HEK293 (cell line): ENCODE measurements around the gene GPR21.

Experiments
- SALL2 ChIP-seq: fragments of 450-650 bp; formaldehyde crosslinking; IDR thresholded peaks from 2 replicates; pipeline ENCODE4 v1.5.0; 2017; ENCODE audit warnings: missing biosample characterization, mild to moderate bottlenecking, missing genetic modification characterization, borderline replicate concordance
- SETDB1 ChIP-seq: IDR thresholded peaks from one replicate; pipeline ENCODE4 v1.6.1; 2017; ENCODE audit warnings: mild to moderate bottlenecking, low read length, moderate library complexity, mixed read lengths; ENCODE audit not compliant: insufficient read length
- ZFP41 ChIP-seq: fragments of 450-650 bp; formaldehyde crosslinking; IDR thresholded peaks from 2 replicates; pipeline ENCODE4 v1.5.1; 2016; ENCODE audit warnings: missing biosample characterization, missing genetic modification characterization, borderline replicate concordance
- ZIC2 ChIP-seq: fragments of 450-650 bp; formaldehyde crosslinking; IDR thresholded peaks from 2 replicates; pipeline ENCODE4 v1.5.1; 2016; ENCODE audit warnings: missing biosample characterization, missing genetic modification characterization
- ZNF501 ChIP-seq: fragments of 450-650 bp; formaldehyde crosslinking; IDR thresholded peaks from 2 replicates; pipeline ENCODE4 v1.5.1; 2016; ENCODE audit warnings: missing biosample characterization, missing genetic modification characterization
- ZNF768 ChIP-seq: fragments of 450-650 bp; formaldehyde crosslinking; IDR thresholded peaks from 2 replicates; pipeline ENCODE4 v1.5.1; 2018; ENCODE audit warnings: missing biosample characterization, mild to moderate bottlenecking, missing genetic modification characterization
- TF ChIP-seq, protein P1 (sequence below): fragments of 450-650 bp; formaldehyde crosslinking; IDR thresholded peaks from 2 replicates; pipeline ENCODE4 v1.5.1; 2016; ENCODE audit warnings: missing biosample characterization, missing genetic modification characterization
- TF ChIP-seq, protein P2 (sequence below): fragments of 450-650 bp; formaldehyde crosslinking; IDR thresholded peaks from 2 replicates; pipeline ENCODE4 v1.5.1; 2016; ENCODE audit warnings: missing biosample characterization, missing genetic modification characterization
- TF ChIP-seq, protein P3 (sequence below): IDR thresholded peaks from 2 replicates; pipeline ENCODE4 v1.6.1; 2011; ENCODE audit warnings: mild to moderate bottlenecking, low read depth, low read length, borderline replicate concordance
- TF ChIP-seq, protein P4 (sequence below): fragments of 450-650 bp; formaldehyde crosslinking; IDR thresholded peaks from 2 replicates; pipeline ENCODE4; 2016; ENCODE audit warnings: missing biosample characterization, missing genetic modification characterization

DNA sequence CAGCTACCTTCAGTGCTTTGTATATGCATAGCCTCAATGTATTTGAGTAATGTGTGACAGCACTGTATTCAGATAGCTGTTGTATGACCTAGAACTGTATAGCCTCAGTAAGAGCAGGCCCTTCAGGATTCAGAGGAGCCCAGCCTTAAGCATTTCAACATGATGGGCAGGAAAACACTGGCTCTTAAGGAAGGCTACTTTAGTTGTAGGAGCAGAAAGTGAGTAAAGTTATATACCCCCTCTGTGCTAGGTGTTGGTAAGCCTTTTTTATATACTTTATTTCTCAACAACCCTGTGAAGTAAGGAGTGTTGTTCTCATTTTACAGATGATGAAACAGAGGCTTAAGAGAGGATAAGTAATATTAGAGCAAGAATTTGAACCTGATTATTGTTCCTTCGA lies 1.5 kb upstream of the GPR21 start:
- TF ChIP-seq ZNF501 (tag by site-specific recombination) = no peak
- TF ChIP-seq ZFP41 = no peak
- no peak for TF ChIP-seq SALL2
- TF ChIP-seq, protein P1, sequence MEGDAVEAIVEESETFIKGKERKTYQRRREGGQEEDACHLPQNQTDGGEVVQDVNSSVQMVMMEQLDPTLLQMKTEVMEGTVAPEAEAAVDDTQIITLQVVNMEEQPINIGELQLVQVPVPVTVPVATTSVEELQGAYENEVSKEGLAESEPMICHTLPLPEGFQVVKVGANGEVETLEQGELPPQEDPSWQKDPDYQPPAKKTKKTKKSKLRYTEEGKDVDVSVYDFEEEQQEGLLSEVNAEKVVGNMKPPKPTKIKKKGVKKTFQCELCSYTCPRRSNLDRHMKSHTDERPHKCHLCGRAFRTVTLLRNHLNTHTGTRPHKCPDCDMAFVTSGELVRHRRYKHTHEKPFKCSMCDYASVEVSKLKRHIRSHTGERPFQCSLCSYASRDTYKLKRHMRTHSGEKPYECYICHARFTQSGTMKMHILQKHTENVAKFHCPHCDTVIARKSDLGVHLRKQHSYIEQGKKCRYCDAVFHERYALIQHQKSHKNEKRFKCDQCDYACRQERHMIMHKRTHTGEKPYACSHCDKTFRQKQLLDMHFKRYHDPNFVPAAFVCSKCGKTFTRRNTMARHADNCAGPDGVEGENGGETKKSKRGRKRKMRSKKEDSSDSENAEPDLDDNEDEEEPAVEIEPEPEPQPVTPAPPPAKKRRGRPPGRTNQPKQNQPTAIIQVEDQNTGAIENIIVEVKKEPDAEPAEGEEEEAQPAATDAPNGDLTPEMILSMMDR (tag by site-specific recombination) = no peak
- no peak for TF ChIP-seq ZNF768 (tag by site-specific recombination)
- TF ChIP-seq, protein P2, sequence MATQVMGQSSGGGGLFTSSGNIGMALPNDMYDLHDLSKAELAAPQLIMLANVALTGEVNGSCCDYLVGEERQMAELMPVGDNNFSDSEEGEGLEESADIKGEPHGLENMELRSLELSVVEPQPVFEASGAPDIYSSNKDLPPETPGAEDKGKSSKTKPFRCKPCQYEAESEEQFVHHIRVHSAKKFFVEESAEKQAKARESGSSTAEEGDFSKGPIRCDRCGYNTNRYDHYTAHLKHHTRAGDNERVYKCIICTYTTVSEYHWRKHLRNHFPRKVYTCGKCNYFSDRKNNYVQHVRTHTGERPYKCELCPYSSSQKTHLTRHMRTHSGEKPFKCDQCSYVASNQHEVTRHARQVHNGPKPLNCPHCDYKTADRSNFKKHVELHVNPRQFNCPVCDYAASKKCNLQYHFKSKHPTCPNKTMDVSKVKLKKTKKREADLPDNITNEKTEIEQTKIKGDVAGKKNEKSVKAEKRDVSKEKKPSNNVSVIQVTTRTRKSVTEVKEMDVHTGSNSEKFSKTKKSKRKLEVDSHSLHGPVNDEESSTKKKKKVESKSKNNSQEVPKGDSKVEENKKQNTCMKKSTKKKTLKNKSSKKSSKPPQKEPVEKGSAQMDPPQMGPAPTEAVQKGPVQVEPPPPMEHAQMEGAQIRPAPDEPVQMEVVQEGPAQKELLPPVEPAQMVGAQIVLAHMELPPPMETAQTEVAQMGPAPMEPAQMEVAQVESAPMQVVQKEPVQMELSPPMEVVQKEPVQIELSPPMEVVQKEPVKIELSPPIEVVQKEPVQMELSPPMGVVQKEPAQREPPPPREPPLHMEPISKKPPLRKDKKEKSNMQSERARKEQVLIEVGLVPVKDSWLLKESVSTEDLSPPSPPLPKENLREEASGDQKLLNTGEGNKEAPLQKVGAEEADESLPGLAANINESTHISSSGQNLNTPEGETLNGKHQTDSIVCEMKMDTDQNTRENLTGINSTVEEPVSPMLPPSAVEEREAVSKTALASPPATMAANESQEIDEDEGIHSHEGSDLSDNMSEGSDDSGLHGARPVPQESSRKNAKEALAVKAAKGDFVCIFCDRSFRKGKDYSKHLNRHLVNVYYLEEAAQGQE = no peak
- TF ChIP-seq SETDB1 = no peak
- no peak for TF ChIP-seq ZIC2
- TF ChIP-seq, protein P3, sequence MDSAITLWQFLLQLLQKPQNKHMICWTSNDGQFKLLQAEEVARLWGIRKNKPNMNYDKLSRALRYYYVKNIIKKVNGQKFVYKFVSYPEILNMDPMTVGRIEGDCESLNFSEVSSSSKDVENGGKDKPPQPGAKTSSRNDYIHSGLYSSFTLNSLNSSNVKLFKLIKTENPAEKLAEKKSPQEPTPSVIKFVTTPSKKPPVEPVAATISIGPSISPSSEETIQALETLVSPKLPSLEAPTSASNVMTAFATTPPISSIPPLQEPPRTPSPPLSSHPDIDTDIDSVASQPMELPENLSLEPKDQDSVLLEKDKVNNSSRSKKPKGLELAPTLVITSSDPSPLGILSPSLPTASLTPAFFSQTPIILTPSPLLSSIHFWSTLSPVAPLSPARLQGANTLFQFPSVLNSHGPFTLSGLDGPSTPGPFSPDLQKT = no peak
- TF ChIP-seq, protein P4, sequence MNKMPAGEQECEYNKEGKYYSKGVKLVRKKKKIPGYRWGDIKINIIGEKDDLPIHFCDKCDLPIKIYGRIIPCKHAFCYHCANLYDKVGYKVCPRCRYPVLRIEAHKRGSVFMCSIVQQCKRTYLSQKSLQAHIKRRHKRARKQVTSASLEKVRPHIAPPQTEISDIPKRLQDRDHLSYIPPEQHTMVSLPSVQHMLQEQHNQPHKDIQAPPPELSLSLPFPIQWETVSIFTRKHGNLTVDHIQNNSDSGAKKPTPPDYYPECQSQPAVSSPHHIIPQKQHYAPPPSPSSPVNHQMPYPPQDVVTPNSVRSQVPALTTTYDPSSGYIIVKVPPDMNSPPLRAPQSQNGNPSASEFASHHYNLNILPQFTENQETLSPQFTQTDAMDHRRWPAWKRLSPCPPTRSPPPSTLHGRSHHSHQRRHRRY (tag by site-specific recombination) = no peak
